NCI-H774 (cell line): ENCODE results near the gene SCRN2.

Experiments
- DNase-seq: peaks from one replicate; lab custom pipeline; 2025; lab: John Stamatoyannopoulos, UW

SCRN2 gene

GRCh38 chr17:47821031-47821423, 20.0 kb downstream of the SCRN2 start:
- no peak for DNase-seq

GRCh38 chr17:47820033-47820789, 20.9 kb downstream of the SCRN2 start:
- no peak for DNase-seq

- DNase-seq, result no peak
Observed at GRCh38 chr17:47819475-47819874, 21.6 kb downstream of the SCRN2 start.

GRCh38 chr17:47818002-47818695, 22.9 kb downstream of the SCRN2 start:
- DNase-seq, result no peak

GRCh38 chr17:47816947-47817346, 24.1 kb downstream of the SCRN2 start:
- DNase-seq, result no peak

- DNase-seq, result no peak
Observed at GRCh38 chr17:47816111-47816735, 24.9 kb downstream of the SCRN2 start.

GRCh38 chr17:47815106-47815918, 25.8 kb downstream of the SCRN2 start:
- DNase-seq, result no peak

GRCh38 chr17:47813512-47814031, 27.5 kb downstream of the SCRN2 start:
- DNase-seq, result no peak

GRCh38 chr17:47813077-47813476, 28.0 kb downstream of the SCRN2 start:
- DNase-seq, result no peak

GRCh38 chr17:47812146-47812920, 28.7 kb downstream of the SCRN2 start:
- no peak for DNase-seq

- no peak for DNase-seq
Observed at GRCh38 chr17:47811709-47812108, 29.4 kb downstream of the SCRN2 start.

GRCh38 chr17:47810901-47811635, 30.0 kb downstream of the SCRN2 start:
- no peak for DNase-seq

- DNase-seq, result no peak
Observed at GRCh38 chr17:47810200-47810821, 30.8 kb downstream of the SCRN2 start.

GRCh38 chr17:47808830-47809480, 32.1 kb downstream of the SCRN2 start:
- no peak for DNase-seq

- DNase-seq, result no peak
Observed at GRCh38 chr17:47808036-47808829, 32.8 kb downstream of the SCRN2 start.

- DNase-seq, result no peak
Observed at GRCh38 chr17:47807421-47807820, 33.7 kb downstream of the SCRN2 start.

- DNase-seq, result no peak
Observed at GRCh38 chr17:47806913-47807255, 34.2 kb downstream of the SCRN2 start.

GRCh38 chr17:47806026-47806912, 34.8 kb downstream of the SCRN2 start:
- no peak for DNase-seq
